ENCODE data around the gene LYZL1.
"Not testable (repeated sequence)": the region's sequence is repeated elsewhere in the genome, so short reads cannot be mapped to it uniquely, and the experiment has no call there.

The LYZL1 gene

DNA sequence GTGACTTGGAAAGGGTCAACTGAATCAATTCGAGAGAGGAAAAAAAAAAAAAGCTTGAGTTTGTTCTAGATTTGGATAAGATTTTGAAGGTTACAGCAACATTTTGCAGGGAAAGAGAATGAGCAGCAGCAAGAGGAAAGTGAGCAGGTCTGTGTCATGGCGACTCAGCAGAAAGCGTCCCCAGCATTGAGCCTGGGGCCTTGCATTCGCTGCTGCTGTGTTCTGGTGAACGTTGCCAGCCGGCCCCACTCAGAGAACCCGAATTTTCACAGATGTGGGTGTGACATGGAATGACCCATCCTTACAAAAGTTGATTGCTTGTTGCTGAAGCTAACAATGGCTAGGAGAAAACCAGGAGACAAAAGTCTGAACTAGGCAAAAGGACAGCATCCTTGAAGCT is 21.6 kb downstream of the LYZL1 start:
- DNase-seq: not testable (repeated sequence)

DNA sequence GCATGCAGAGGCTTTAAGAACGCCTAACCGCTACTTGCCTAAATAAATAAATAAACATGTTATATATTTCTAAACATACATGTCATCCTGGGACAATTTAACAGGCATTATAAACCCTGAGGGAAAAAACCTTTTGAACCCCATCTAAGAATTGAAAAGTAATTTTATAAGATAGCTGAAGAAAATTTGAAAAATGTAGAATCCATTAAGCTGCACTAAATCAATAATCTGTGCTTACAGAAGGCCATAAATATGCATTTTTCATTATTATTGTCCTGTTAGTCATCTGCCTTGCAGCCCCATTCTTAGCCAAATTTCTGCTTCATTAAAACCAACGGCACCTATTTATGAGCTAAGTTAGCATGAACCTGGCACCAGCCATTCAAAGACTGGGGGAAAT is 24.2 kb downstream of the LYZL1 start:
- no peak for DNase-seq

GRCh38 chr10:29314726-29315125 is 25.9 kb downstream of the LYZL1 start:
- no peak for DNase-seq

DNA sequence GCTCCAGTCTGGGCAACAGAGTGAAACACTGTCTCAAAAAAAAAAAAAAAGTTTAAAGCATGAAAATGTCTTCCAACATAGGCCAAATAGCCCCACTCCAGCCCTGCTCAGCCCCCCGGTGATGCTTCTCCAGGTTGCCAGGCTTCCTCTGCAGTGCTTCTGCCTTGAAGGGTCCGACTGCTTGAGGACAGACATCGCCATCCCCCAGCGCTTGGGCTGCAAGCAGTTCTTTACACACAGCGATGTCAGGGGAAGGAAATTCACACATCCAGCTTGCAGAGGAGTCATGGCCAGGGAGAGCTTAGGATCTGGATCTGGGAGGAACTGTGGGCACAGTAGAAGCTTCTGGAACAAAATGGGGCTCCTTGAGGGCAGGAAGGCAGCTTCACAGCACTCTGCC is 26.9 kb downstream of the LYZL1 start:
- no peak for DNase-seq

DNA sequence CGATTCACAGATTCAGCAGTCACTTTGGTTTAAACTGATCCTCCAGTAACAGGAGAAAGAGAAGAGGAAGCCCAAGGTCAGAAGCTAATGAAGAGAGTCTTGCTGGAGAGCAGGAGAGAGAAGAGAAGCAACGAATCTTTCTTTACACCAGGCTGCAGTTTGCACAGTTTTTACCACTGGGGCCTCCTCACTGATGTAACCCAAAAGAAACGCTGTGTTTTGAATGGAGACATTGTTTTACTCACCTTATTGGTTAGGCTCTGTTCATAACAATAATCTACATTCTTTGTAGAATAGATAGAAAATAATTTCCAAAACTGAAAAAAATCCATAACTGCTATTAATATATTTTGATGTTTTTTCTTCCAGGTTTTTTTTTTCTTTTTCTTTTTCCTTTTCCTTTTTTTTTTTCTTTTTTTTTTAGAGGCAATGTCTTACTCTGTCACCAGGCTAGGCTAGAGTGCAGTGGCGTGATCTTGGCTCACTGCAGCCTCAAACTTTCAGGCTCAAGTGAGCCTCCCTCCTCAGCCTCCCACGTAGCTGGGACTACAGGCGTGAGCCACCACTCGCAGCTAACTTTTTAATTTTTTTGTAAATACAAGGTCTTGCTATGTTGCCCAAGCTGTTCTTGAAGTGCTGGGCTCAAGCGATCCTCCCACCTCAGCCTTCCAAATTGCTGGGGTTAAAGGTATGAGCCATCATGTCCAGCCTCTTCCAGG is 27.6 kb downstream of the LYZL1 start:
- DNase-seq: no peak

GRCh38 chr10:29317027-29317420 is 28.2 kb downstream of the LYZL1 start:
- DNase-seq: no peak

GRCh38 chr10:29317423-29318021 is 28.7 kb downstream of the LYZL1 start:
- DNase-seq: no peak

GRCh38 chr10:29318141-29319071 is 29.5 kb downstream of the LYZL1 start:
- DNase-seq: not testable (repeated sequence)

DNA sequence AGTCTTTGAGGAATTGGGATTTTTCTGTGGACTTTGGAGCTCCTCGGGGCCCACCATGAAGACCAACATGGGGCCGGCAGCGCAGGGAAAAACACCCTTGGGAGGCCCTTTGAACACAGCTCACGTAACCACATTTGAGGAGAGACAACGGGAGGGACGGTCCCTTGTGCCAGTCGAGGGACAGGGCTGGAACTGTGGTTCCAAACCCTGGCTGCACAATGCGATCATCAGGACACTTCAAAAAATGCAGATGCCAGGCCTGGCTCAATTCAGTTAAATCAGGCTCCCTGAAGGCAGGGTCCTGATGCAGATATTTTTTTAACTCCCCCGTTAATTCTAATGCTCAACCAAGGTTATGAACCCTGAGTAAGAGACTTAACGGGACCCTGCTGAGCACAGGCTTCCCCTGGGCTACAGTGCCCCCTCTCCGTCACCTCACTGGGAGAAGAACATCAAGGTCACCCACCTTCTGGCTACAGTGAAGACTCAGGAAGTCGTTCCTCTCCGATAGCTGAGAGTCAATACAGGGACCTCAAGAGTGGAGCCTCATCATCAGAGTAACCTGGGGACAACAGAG is 30.4 kb downstream of the LYZL1 start:
- DNase-seq: no peak

GRCh38 chr10:29320680-29321121 is 31.8 kb downstream of the LYZL1 start:
- not testable (repeated sequence) for DNase-seq

- no peak for DNase-seq
Measured at GRCh38 chr10:29321656-29322055, 32.8 kb downstream of the LYZL1 start.

DNA sequence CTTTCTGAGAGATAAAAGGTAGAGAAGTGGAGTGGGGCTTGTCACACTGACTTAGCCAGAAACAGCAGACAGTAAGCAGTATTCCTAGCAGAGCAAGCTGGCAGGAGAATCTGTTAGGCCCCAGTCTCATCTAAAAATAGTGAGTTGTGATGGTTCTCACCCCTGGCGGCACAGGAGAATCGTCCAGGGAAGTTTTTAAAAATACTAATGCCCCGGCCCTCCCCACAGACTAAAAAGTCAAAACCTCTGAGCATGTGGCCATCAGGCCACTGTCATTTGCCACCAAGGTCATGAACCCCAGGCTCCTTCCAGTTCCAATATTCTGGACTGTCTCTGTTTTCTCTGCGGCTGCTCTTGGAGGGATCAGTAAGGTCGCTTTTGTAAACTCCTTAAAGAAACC is 34.0 kb downstream of the LYZL1 start:
- DNase-seq: no peak

DNA sequence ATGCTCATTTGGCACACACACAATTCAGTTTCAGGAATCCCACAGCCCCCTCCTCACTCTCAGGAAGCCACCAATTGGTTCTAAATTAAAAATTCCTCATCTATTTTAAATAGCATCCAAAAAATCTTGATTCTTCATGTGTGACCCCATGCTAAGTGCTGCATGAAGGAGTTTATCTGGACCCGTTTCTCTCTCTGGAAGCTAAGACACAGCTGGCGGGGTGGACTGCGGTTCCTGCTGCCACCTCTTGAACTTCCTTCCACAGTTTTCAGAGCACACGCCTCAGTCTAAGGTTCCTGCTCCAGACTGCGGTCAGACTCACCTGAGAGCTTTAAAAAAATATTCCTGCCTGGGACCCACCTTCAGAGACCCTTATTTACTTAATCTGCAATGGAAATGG is 34.5 kb downstream of the LYZL1 start:
- no peak for DNase-seq

- DNase-seq: no peak
Measured at GRCh38 chr10:29324220-29324841, 35.5 kb downstream of the LYZL1 start.

DNA sequence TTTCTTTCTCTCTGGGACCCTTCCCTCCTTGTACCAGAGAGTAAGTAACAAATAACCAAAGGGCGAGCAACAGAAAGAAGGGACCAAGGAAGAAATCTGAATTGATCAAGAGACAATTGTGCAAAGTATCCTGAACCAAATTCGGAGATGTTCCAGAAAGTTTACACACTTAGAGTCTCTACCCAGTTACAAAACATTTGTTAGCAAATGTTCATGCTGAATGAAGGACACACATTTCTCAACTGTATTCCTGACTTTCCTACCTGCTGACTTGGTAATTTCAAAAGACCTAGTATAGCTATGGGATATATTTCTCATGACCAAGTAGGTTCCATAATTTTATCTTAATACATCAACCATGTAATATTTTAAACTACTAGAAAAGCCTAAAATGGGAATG is 37.4 kb downstream of the LYZL1 start:
- DNase-seq: no peak

- no peak for DNase-seq
Measured at GRCh38 chr10:29326886-29327745, 38.2 kb downstream of the LYZL1 start.

- no peak for DNase-seq
Measured at GRCh38 chr10:29327746-29328102, 38.9 kb downstream of the LYZL1 start.

DNA sequence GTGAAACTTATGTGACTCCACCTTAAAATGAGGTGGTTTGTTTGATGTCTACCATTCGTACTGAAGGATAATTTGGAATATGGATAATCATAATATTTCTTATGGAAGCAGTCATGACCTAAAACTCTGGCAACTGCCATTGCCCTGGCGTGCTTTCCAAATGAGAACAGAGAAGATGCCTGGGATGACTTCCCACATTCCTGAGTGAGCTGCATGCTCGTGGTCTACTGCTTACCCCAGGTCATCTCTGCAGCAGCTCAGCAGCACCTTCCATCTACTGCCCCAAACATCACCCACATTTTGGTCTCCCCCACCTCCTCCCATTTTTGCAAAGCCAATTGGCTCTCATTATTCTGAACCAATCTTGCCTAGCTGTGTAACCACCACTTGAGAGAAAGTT is 40.1 kb downstream of the LYZL1 start:
- DNase-seq: no peak

DNA sequence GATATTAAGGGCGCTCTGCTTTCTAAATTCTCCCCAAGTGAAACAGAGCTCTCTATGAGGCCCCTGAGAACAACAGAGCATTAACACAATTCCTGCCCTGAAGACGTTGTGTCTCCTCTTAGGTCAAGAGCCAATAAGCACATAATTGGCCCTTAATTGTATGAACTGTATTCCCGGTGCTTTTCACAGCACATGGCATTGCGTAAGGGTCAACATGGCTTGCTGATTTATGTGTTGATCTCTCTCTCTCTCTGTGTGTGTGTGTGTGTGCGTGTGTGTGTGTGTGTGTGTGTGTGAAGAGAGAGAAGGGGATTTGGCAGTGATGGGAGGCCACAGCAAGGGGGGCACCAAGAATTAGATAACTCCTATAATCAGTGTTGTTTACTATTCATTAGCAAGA is 40.5 kb downstream of the LYZL1 start:
- DNase-seq: no peak

DNA sequence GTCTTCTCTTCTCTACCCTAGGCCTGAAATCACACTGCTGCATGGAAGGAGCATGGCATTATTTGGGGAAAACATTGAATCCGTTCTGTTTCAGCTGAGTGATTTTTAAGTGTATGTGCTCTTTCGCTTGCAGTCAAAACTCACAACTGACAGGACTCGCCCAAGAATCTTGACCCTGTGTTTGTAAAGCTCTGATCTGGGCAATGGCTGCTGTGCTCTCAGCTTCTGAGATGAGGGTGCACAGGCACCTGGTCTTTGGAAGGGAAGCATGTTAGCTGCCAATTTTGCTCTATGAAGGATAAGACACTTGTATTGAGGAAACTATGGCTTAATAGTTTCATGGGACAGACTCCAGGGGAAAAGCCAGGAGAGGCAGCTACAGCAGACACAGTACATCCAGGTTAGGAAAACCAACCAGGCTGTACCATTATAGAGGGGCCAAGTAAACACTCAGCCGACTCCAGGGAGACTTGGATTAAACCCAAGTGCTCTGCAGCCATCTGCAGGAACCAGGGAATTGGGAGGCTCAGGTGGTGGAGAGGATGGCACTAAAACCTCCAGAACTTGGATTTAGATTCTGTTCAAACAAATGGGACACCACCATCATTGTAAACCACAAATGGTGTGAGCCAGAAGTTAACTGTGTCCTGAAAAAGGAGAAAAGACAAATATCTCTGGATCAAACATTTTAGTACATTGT is 43.3 kb downstream of the LYZL1 start:
- DNase-seq: no peak

- no peak for DNase-seq
Measured at GRCh38 chr10:29332761-29333148, 43.9 kb downstream of the LYZL1 start.
